Endothelial cell of umbilical vein (primary cell): ENCODE data around the gene HTR7. TPM values are rescaled to one million over a fixed set of nuclear protein-coding genes. Genes with fewer than 3 reads are reported as not detected.

Experiments used
- BruUV-seq: library from RNA; stranded (reverse); fragments of 400-500 nt; replicated peaks from 2 replicates; lab custom pipeline; 2021; lab: Mats Ljungman, UMichigan
- CTCF ChIA-PET: fragments of 300-600, 350-600 bp; sonication (Branson Sonifier 250); formaldehyde crosslinking; loops from one replicate; lab custom pipeline; 2021; ENCODE audit warnings: antibody characterized with exemption, inconsistent platforms; lab: Charles Lee
- POLR2A ChIA-PET: fragments of 300-600, 350-600 bp; sonication (Branson Sonifier 250); formaldehyde crosslinking; loops from one replicate; lab custom pipeline; 2021; ENCODE audit warnings: antibody characterized with exemption, inconsistent platforms; lab: Charles Lee
- DNase-seq: peaks from one replicate; pipeline ENCODE4 v3.0.0-alpha.2; 2011; ENCODE audit warnings: low read depth, low spot score
- FAIRE-seq: peaks from 2 replicates; lab custom pipeline; 2011; peaks lifted over from hg19 to GRCh38; lab: Jason Lieb, UNC
- H2AFZ ChIP-seq: 2 replicates; pipeline ENCODE4 v1.6.0; 2012; ENCODE audit warnings: low read depth, low read length, control low read depth, inconsistent platforms
- H3K27ac ChIP-seq: 2 replicates; pipeline ENCODE4 v1.5.1; 2011; ENCODE audit warnings: low read depth, mild to moderate bottlenecking, control low read depth, low read length, moderate library complexity; ENCODE audit not compliant: insufficient read depth
- H3K27me3 ChIP-seq, 2 experiments: 2 replicates each; pipeline versions ENCODE4 v1.6.0 to v1.6.1; 2011; ENCODE audit warnings: low read length in 2 of 2, mixed read lengths in 1 of 2; ENCODE audit not compliant: control insufficient read depth in 2 of 2, insufficient read depth in 2 of 2
- H3K36me3 ChIP-seq, 2 experiments: 2 replicates in 1 of 2; 3 replicates in 1 of 2; pipeline ENCODE4 v1.5.1; 2011; ENCODE audit warnings: low read length in 2 of 2, mild to moderate bottlenecking in 1 of 2, moderate library complexity in 1 of 2; ENCODE audit not compliant: control insufficient read depth in 2 of 2, insufficient read depth in 2 of 2; ENCODE audit errors: extremely low read depth in 1 of 2
- H3K4me1 ChIP-seq: 3 replicates; pipeline ENCODE4 v1.5.1; 2011; ENCODE audit warnings: mild to moderate bottlenecking, low read length; ENCODE audit not compliant: control insufficient read depth, insufficient read depth; ENCODE audit errors: extremely low read depth
- H3K4me2 ChIP-seq: 2 replicates; pipeline ENCODE4 v1.6.1; 2011; ENCODE audit warnings: low read length, control low read depth, mixed read lengths; ENCODE audit not compliant: insufficient read depth
- H3K4me3 ChIP-seq, 3 experiments: fragments of 200-600 bp in 1 of 3; sonication (generic), shearing (Covaris generic) in 1 of 3; replicated peaks in 1 of 3; 2 replicates each; pipeline ENCODE4 v1.5.1; 2011 to 2016; ENCODE audit warnings: control low read depth in 3 of 3, low read length in 3 of 3, mild to moderate bottlenecking in 2 of 3, inconsistent platforms in 1 of 3, low read depth in 1 of 3, moderate library complexity in 1 of 3; ENCODE audit not compliant: insufficient read depth in 1 of 3
- H3K79me2 ChIP-seq: 2 replicates; pipeline ENCODE4 v1.6.0; 2012; ENCODE audit warnings: low read length, inconsistent platforms; ENCODE audit not compliant: control insufficient read depth, insufficient read depth
- H3K9ac ChIP-seq: replicated peaks from 2 replicates; pipeline ENCODE3; 2011; ENCODE audit warnings: low read length, control low read depth; ENCODE audit not compliant: insufficient read depth; ENCODE audit errors: extremely low read depth
- H3K9me1 ChIP-seq: replicated peaks from 3 replicates; pipeline ENCODE4 v1.6.0; 2011; ENCODE audit warnings: mild to moderate bottlenecking, low read length; ENCODE audit not compliant: control insufficient read depth, insufficient read depth; ENCODE audit errors: extremely low read depth
- H3K9me3 ChIP-seq: replicated peaks from 2 replicates; pipeline ENCODE4 v1.5.1; 2012; ENCODE audit warnings: low read length, inconsistent platforms; ENCODE audit not compliant: control insufficient read depth, insufficient read depth
- H4K20me1 ChIP-seq: replicated peaks from 2 replicates; pipeline ENCODE3; 2011; ENCODE audit warnings: mild to moderate bottlenecking, low read length; ENCODE audit not compliant: control insufficient read depth, insufficient read depth; ENCODE audit errors: extremely low read depth
- EZH2 ChIP-seq: IDR thresholded peaks from 2 replicates; pipeline ENCODE4 v1.6.1; 2012; ENCODE audit warnings: borderline replicate concordance, low read depth, mild to moderate bottlenecking, moderate library complexity, low read length, inconsistent platforms; ENCODE audit not compliant: severe bottlenecking
- FOS ChIP-seq: IDR thresholded peaks from 2 replicates; pipeline ENCODE4 v1.6.1; 2011; ENCODE audit warnings: mild to moderate bottlenecking, low read length, moderate library complexity, borderline replicate concordance; ENCODE audit not compliant: insufficient read depth
- GATA2 ChIP-seq: IDR thresholded peaks from 2 replicates; pipeline ENCODE4 v1.7.0; 2011; ENCODE audit warnings: low read depth, mild to moderate bottlenecking, moderate library complexity, mixed read lengths, low read length; ENCODE audit not compliant: insufficient read length, insufficient read depth
- JUN ChIP-seq: IDR thresholded peaks from 2 replicates; pipeline ENCODE4 v1.6.1; 2011; ENCODE audit warnings: borderline replicate concordance, low read depth; ENCODE audit not compliant: insufficient read length, insufficient read depth
- MYC ChIP-seq: IDR thresholded peaks from one replicate; pipeline ENCODE4 v1.6.1; 2011; ENCODE audit warnings: mild to moderate bottlenecking, low read depth, low read length
- POLR2A ChIP-seq: IDR thresholded peaks from 2 replicates; pipeline ENCODE4 v1.6.1; 2012; ENCODE audit warnings: low read depth, mild to moderate bottlenecking, control low read depth, low read length
- POLR2AphosphoS5 ChIP-seq: IDR thresholded peaks from 2 replicates; pipeline ENCODE4 v1.6.1; 2012; ENCODE audit warnings: low read depth, mild to moderate bottlenecking, control low read depth, low read length, moderate library complexity; ENCODE audit not compliant: insufficient read depth
- dilution Hi-C: fragments of 300-500 bp; cut with MboI; formaldehyde crosslinking; loops from one replicate; pipeline ENCODE4 v1.15.0; 2019; ENCODE audit warnings: low sequenced_read_pairs; ENCODE audit not compliant: extremely low pct_ligation_motif_present
- intact Hi-C: fragments of 100-400 bp; cut with micrococcal nuclease; formaldehyde crosslinking; loops from one replicate; pipeline ENCODE4 v1.10.0; 2022
- polyA plus RNA-seq, 4 experiments: library from polyadenylated mRNA; depleted of rRNA in 3 of 4; stranded (reverse) in 3 of 4; unstranded in 1 of 4; fragments of >200 nt; gene quantifications; 2 replicates each; pipeline versions ENCODE4 v1.2.1 to v1.2.3, GENCODE V29; 2011 to 2012; ENCODE audit warnings: missing spikeins in 1 of 4
- total RNA-seq: library from RNA; stranded (reverse); gene quantifications from 2 replicates; pipeline ENCODE4 v1.2.3, GENCODE V29; 2021
- TF ChIP-seq, protein P1 (sequence below): IDR thresholded peaks from 2 replicates; pipeline ENCODE4 v1.6.1; 2011; ENCODE audit not compliant: insufficient read depth, insufficient read length
- TF ChIP-seq, protein P2 (sequence below), 2 donors: IDR thresholded peaks; 1 replicate in 1 of 2; 2 replicates in 1 of 2; pipeline ENCODE4 v1.5.1; 2011; ENCODE audit warnings: low read length in 2 of 2, mild to moderate bottlenecking in 2 of 2, moderate library complexity in 2 of 2, control low read depth in 1 of 2, inconsistent platforms in 1 of 2, low read depth in 1 of 2; ENCODE audit not compliant: insufficient read depth in 1 of 2; ENCODE audit errors: extremely low read depth in 1 of 2

The HTR7 gene
- total and polyA plus RNA-seq, 2 donors (not counting 3 experiments of a cell fraction or from before 2014, with no cell fraction given) = 0.01 to 0.22 TPM

DNA sequence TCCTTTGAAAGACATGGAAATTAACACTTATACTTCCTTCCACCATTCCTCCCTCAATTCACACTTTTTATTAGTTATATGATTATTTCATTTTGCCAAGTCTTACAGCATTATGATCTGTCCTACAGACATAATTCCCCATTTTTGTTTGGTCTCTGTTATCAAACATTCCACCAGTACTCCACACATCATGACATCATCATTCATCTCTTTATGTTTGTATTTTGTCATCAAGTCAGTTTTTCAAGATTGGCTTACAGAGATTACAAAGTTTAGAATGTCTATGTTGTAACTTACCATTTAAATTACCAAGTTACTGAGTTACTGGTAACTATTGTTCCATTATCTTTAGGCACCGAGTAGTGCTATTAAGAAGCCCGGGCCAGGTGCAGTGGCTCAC, 150.2 kb downstream of the HTR7 start:
- intact Hi-C loops (no loop called here), dilution Hi-C loops (no loop called here)
- DNase-seq = no peak
- no peak overlapping the region for H3K4me2 ChIP-seq
- H3K9me1 ChIP-seq = no peaks in the 10 kb centered on the region
- H3K27ac ChIP-seq = no peak overlapping the region
- TF ChIP-seq EZH2 = no peak
- TF ChIP-seq, protein P1, sequence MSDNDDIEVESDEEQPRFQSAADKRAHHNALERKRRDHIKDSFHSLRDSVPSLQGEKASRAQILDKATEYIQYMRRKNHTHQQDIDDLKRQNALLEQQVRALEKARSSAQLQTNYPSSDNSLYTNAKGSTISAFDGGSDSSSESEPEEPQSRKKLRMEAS = no peak
- no peak for TF ChIP-seq POLR2A
- TF ChIP-seq JUN = no peak
- TF ChIP-seq, protein P2, sequence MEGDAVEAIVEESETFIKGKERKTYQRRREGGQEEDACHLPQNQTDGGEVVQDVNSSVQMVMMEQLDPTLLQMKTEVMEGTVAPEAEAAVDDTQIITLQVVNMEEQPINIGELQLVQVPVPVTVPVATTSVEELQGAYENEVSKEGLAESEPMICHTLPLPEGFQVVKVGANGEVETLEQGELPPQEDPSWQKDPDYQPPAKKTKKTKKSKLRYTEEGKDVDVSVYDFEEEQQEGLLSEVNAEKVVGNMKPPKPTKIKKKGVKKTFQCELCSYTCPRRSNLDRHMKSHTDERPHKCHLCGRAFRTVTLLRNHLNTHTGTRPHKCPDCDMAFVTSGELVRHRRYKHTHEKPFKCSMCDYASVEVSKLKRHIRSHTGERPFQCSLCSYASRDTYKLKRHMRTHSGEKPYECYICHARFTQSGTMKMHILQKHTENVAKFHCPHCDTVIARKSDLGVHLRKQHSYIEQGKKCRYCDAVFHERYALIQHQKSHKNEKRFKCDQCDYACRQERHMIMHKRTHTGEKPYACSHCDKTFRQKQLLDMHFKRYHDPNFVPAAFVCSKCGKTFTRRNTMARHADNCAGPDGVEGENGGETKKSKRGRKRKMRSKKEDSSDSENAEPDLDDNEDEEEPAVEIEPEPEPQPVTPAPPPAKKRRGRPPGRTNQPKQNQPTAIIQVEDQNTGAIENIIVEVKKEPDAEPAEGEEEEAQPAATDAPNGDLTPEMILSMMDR (IDR thresholded peaks at IDR 0.05; ENCODE audit: extremely low read depth in 1 of 2, insufficient read depth in 1 of 2, low read depth in 1 of 2, low read length in 2 of 2) = no peak
- no peak for TF ChIP-seq GATA2
- TF ChIP-seq MYC = no peak
- no peak for TF ChIP-seq FOS
- TF ChIP-seq POLR2AphosphoS5 = no peak
- H3K79me2 ChIP-seq = no peaks in the 10 kb centered on the region
- H3K4me3 ChIP-seq = no peak overlapping the region
- CTCF ChIA-PET = no interaction called here
- no TSS peak for BruUV-seq
- FAIRE-seq = no peak
- no peaks in the 10 kb centered on the region for H3K36me3 ChIP-seq
- H3K9ac ChIP-seq = no peak overlapping the region
- H3K9me3 ChIP-seq = no peaks in the 10 kb centered on the region
- no peak overlapping the region for H2AFZ ChIP-seq
- H3K27me3 ChIP-seq = peaks cover 0 to 3% of the 10 kb centered on the region in 2 experiments
- POLR2A ChIA-PET = no interaction called here
- no peaks in the 10 kb centered on the region for H4K20me1 ChIP-seq
- no peaks in the 10 kb centered on the region for H3K4me1 ChIP-seq
